AG09319 (cell line): ENCODE measurements around the gene ARCN1.

Experiments used
- DNase-seq: peaks from one replicate; pipeline ENCODE4 v3.0.0-alpha.2; 2010; ENCODE audit warnings: low read depth; ENCODE audit errors: extremely low read depth
- CTCF ChIP-seq: IDR thresholded peaks from 2 replicates; pipeline ENCODE4 v1.5.1; 2011; ENCODE audit warnings: low read depth, mild to moderate bottlenecking, inconsistent platforms, low read length, moderate library complexity

Gene ARCN1

GRCh38 chr11:118623269-118623655 lies 51.1 kb downstream of the ARCN1 start:
- no peak for TF ChIP-seq CTCF
- DNase-seq: no peak

- no peak for DNase-seq
- no peak for TF ChIP-seq CTCF
Observed at GRCh38 chr11:118625036-118625690, 53.0 kb downstream of the ARCN1 start.

- TF ChIP-seq CTCF: no peak
- DNase-seq: no peak
Observed at GRCh38 chr11:118625976-118626375, 53.8 kb downstream of the ARCN1 start.

GRCh38 chr11:118627566-118627965 lies 55.4 kb downstream of the ARCN1 start:
- TF ChIP-seq CTCF: no peak
- DNase-seq: no peak

- no peak for TF ChIP-seq CTCF
- no peak for DNase-seq
Observed at GRCh38 chr11:118628031-118628430, 55.8 kb downstream of the ARCN1 start.

- TF ChIP-seq CTCF: no peak
Observed at GRCh38 chr11:118628432-118628831, 56.2 kb downstream of the ARCN1 start.

GRCh38 chr11:118628861-118629549 lies 56.8 kb downstream of the ARCN1 start:
- no peak for DNase-seq
- TF ChIP-seq CTCF: no peak

More at GRCh38 chr11:118628432-118628831, 56.2 kb downstream of the ARCN1 start:
- no peak for DNase-seq
